NB4 (cell line): ENCODE measurements around the gene SPX.

ENCODE experiments used
- DNase-seq: peaks from one replicate; pipeline ENCODE4 v3.0.0; 2010; ENCODE audit warnings: low read depth
- H3K4me3 ChIP-seq: one replicate; pipeline ENCODE4 v1.5.1; 2011; ENCODE audit warnings: mild to moderate bottlenecking, low read depth, low read length, moderate library complexity
- CTCF ChIP-seq: IDR thresholded peaks from one replicate; pipeline ENCODE4 v1.5.1; 2012; ENCODE audit warnings: low read depth, low read length
- MAX ChIP-seq: IDR thresholded peaks from 2 replicates; pipeline ENCODE4 v1.6.1; 2011; ENCODE audit warnings: low read depth, low read length
- MYC ChIP-seq: IDR thresholded peaks from 2 replicates; pipeline ENCODE4 v1.6.1; 2011; ENCODE audit warnings: low read depth, low read length
- POLR2A ChIP-seq: IDR thresholded peaks from 2 replicates; pipeline ENCODE4 v1.6.1; 2011; ENCODE audit warnings: mild to moderate bottlenecking; ENCODE audit not compliant: insufficient read length; ENCODE audit errors: extremely low read depth

Gene SPX

GRCh38 chr12:21541773-21542172 is 15.7 kb downstream of the SPX start:
- TF ChIP-seq CTCF = no peak
- no peak for TF ChIP-seq POLR2A
- no peak for TF ChIP-seq MAX

GRCh38 chr12:21542403-21542802 is 16.3 kb downstream of the SPX start:
- H3K4me3 ChIP-seq = no peak overlapping the region
- no peak for DNase-seq
- TF ChIP-seq POLR2A (no peak), CTCF (no peak), MYC (no peak; the same call in 1 of the 2 replicates), MAX (no peak)

More at GRCh38 chr12:21541773-21542172, 15.7 kb downstream of the SPX start:
- no peak overlapping the region for H3K4me3 ChIP-seq
- DNase-seq = no peak

- H3K4me3 ChIP-seq = no peak overlapping the region
- TF ChIP-seq CTCF (no peak), POLR2A (no peak), MYC (no peak), MAX (no peak)
- DNase-seq = no peak
These were observed 17.1 kb downstream of the SPX start for GRCh38 chr12:21543151-21543550.

GRCh38 chr12:21545557-21545956 is 19.5 kb downstream of the SPX start:
- no peak for DNase-seq
- no peak for TF ChIP-seq MAX
- TF ChIP-seq POLR2A = no peak
- no peak for TF ChIP-seq CTCF
- TF ChIP-seq MYC = no peak
- no peak overlapping the region for H3K4me3 ChIP-seq

GRCh38 chr12:21546716-21547115 is 20.6 kb downstream of the SPX start:
- DNase-seq = no peak
- H3K4me3 ChIP-seq = no peak overlapping the region
- TF ChIP-seq POLR2A (no peak), CTCF (no peak), MYC (no peak), MAX (no peak)

GRCh38 chr12:21547437-21547836 is 21.3 kb downstream of the SPX start:
- DNase-seq = no peak
- H3K4me3 ChIP-seq = no peak overlapping the region
- no peak for TF ChIP-seq MYC
- TF ChIP-seq MAX = no peak
- no peak for TF ChIP-seq CTCF
- TF ChIP-seq POLR2A = no peak
